ENCODE results near the gene ARMH3.

DNA sequence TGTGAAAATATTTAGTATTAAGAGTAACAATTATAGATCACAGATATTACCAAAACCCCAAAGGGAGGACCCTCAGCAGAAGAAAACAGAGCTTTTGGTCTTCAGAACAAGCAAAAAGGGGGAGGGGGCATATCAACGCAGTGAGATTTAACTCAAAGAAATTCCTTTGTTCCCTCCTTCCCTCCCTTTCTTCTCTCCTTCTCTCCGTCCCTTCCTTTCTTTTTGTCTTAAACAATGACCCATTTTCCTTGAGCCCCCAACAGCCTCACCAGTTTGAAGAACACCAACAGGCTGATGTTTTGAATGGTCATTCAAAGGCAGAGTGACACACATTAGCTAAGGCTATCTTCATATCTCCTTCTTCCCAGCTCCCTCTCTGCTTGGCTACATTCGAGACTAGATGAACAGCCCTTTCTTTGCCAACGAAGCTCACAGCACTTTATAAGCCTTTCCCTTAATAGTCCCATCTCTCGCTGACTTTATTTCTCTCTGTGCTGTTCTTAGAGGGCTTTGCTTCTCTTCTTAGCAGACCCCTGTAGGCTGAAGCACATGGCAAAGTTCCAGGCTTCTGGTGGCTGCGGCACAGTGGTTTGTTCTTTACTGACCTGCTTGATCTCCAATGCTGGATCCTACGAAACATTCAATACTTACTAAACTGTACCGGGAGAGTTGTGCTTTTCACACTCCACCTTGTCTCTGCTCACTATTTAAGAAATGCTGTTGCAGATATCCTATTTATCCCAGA is 136.8 kb downstream of the ARMH3 start:
- TF ChIP-seq, protein P1, sequence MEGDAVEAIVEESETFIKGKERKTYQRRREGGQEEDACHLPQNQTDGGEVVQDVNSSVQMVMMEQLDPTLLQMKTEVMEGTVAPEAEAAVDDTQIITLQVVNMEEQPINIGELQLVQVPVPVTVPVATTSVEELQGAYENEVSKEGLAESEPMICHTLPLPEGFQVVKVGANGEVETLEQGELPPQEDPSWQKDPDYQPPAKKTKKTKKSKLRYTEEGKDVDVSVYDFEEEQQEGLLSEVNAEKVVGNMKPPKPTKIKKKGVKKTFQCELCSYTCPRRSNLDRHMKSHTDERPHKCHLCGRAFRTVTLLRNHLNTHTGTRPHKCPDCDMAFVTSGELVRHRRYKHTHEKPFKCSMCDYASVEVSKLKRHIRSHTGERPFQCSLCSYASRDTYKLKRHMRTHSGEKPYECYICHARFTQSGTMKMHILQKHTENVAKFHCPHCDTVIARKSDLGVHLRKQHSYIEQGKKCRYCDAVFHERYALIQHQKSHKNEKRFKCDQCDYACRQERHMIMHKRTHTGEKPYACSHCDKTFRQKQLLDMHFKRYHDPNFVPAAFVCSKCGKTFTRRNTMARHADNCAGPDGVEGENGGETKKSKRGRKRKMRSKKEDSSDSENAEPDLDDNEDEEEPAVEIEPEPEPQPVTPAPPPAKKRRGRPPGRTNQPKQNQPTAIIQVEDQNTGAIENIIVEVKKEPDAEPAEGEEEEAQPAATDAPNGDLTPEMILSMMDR (IDR thresholded peaks at IDR 0.05 in 4 of 5, conservative IDR thresholded peaks at IDR 0.05 in 1 of 5) = no peak
- TF ChIP-seq POLR2A (IDR thresholded peaks at IDR 0.05) = no peak

All from gastrocnemius medialis (tissue), 4 donors.